ENCODE data around the gene VWA5B1.

Gene VWA5B1

GRCh38 chr1:20323613-20323920, 32.9 kb downstream of the VWA5B1 start:
- DNase-seq: no peak

- DNase-seq: no peak
Measured at GRCh38 chr1:20324704-20325406, 34.2 kb downstream of the VWA5B1 start.

GRCh38 chr1:20325407-20325843, 34.8 kb downstream of the VWA5B1 start:
- no peak for DNase-seq

- peak; percentile 70 for DNase-seq
Measured at GRCh38 chr1:20325844-20326420, 35.3 kb downstream of the VWA5B1 start.

- DNase-seq: no peak
Measured at GRCh38 chr1:20327467-20327866, 36.8 kb downstream of the VWA5B1 start.

- DNase-seq: no peak
Measured at GRCh38 chr1:20328201-20328600, 37.5 kb downstream of the VWA5B1 start.

- DNase-seq: no peak
Measured at GRCh38 chr1:20329793-20330542, 39.3 kb downstream of the VWA5B1 start.

- DNase-seq: no peak
Measured at GRCh38 chr1:20334103-20334502, 43.4 kb downstream of the VWA5B1 start.

GRCh38 chr1:20336105-20336605, 45.5 kb downstream of the VWA5B1 start:
- no peak for DNase-seq

- DNase-seq: no peak
Measured at GRCh38 chr1:20337581-20337980, 46.9 kb downstream of the VWA5B1 start.

GRCh38 chr1:20339811-20340457, 49.3 kb downstream of the VWA5B1 start:
- DNase-seq: peak; percentile 85

GRCh38 chr1:20342294-20343148, 51.8 kb downstream of the VWA5B1 start:
- no peak for DNase-seq

GRCh38 chr1:20343149-20343937, 52.7 kb downstream of the VWA5B1 start:
- no peak for DNase-seq

GRCh38 chr1:20343938-20344302, 53.2 kb downstream of the VWA5B1 start:
- no peak for DNase-seq

GRCh38 chr1:20344738-20345137, 54.1 kb downstream of the VWA5B1 start:
- no peak for DNase-seq

GRCh38 chr1:20345419-20345818, 54.7 kb downstream of the VWA5B1 start:
- no peak for DNase-seq

GRCh38 chr1:20346433-20346832, 55.8 kb downstream of the VWA5B1 start:
- no peak for DNase-seq

- DNase-seq: no peak
Measured at GRCh38 chr1:20347699-20348098, 57.0 kb downstream of the VWA5B1 start.

- no peak for DNase-seq
Measured at GRCh38 chr1:20348326-20348915, 57.7 kb downstream of the VWA5B1 start.

- no peak for DNase-seq
Measured at GRCh38 chr1:20349561-20349960, 58.9 kb downstream of the VWA5B1 start.

GRCh38 chr1:20349971-20350370, 59.3 kb downstream of the VWA5B1 start:
- DNase-seq: no peak
